Astrocyte (in vitro differentiated cells and primary cell): ENCODE measurements around the gene CRIM1. TPM values are rescaled to one million over a fixed set of nuclear protein-coding genes. Genes with fewer than 3 reads are reported as not detected.

Experiments
- DNase-seq: peaks from one replicate; pipeline ENCODE4 v3.0.0-alpha.2; 2010; ENCODE audit warnings: low read depth
- FAIRE-seq: peaks from 2 replicates; lab custom pipeline; 2011; peaks lifted over from hg19 to GRCh38; lab: Jason Lieb, UNC
- H2AFZ ChIP-seq: 2 replicates; pipeline ENCODE4 v1.6.0; 2012; ENCODE audit warnings: low read depth, low read length, inconsistent platforms
- H3K27ac ChIP-seq: 2 replicates; pipeline ENCODE4 v1.5.1; 2011; ENCODE audit warnings: low read depth, low read length, inconsistent platforms
- H3K27me3 ChIP-seq: 2 replicates; pipeline ENCODE4 v1.6.0; 2011; ENCODE audit warnings: low read length, inconsistent platforms; ENCODE audit not compliant: insufficient read depth
- H3K36me3 ChIP-seq: 2 replicates; pipeline ENCODE4 v1.5.1; 2011; ENCODE audit warnings: low read length, inconsistent platforms; ENCODE audit not compliant: insufficient read depth
- H3K4me1 ChIP-seq: 2 replicates; pipeline ENCODE4 v1.5.1; 2011; ENCODE audit warnings: low read length, inconsistent platforms; ENCODE audit not compliant: insufficient read depth
- H3K4me2 ChIP-seq: 2 replicates; pipeline ENCODE4 v1.6.0; 2012; ENCODE audit warnings: low read length, inconsistent platforms
- H3K4me3 ChIP-seq: 2 replicates; pipeline ENCODE4 v1.5.1; 2011; ENCODE audit warnings: low read depth, mild to moderate bottlenecking, low read length, inconsistent platforms; ENCODE audit not compliant: insufficient read depth
- H3K79me2 ChIP-seq: 2 replicates; pipeline ENCODE4 v1.6.0; 2012; ENCODE audit warnings: mild to moderate bottlenecking, low read length, inconsistent platforms; ENCODE audit not compliant: insufficient read depth
- H3K9ac ChIP-seq: 2 replicates; pipeline ENCODE4 v1.6.0; 2012; ENCODE audit warnings: mild to moderate bottlenecking, low read length, inconsistent platforms
- H3K9me3 ChIP-seq: 2 replicates; pipeline ENCODE4 v1.5.1; 2012; ENCODE audit warnings: low read depth, mild to moderate bottlenecking, low read length, inconsistent platforms; ENCODE audit not compliant: insufficient read depth
- H4K20me1 ChIP-seq: 2 replicates; pipeline ENCODE4 v1.6.0; 2012; ENCODE audit warnings: low read length, inconsistent platforms; ENCODE audit not compliant: insufficient read depth
- H3K27ac Mint-ChIP-seq: one replicate; pipeline ENCODE4 v1.8.0; 2021; ENCODE audit warnings: mild to moderate bottlenecking, mixed read lengths; ENCODE audit not compliant: unreplicated experiment
- H3K27me3 Mint-ChIP-seq: one replicate; pipeline ENCODE4 v1.8.0; 2021; ENCODE audit warnings: low read depth, mixed read lengths; ENCODE audit not compliant: unreplicated experiment
- H3K36me3 Mint-ChIP-seq: one replicate; pipeline ENCODE4 v1.8.0; 2021; ENCODE audit warnings: low read depth, mixed read lengths; ENCODE audit not compliant: unreplicated experiment
- H3K4me1 Mint-ChIP-seq: one replicate; pipeline ENCODE4 v1.8.0; 2021; ENCODE audit warnings: low read depth, mixed read lengths; ENCODE audit not compliant: unreplicated experiment
- H3K4me3 Mint-ChIP-seq: one replicate; pipeline ENCODE4 v1.8.0; 2021; ENCODE audit warnings: mild to moderate bottlenecking, moderate library complexity, mixed read lengths; ENCODE audit not compliant: unreplicated experiment
- H3K9me3 Mint-ChIP-seq: one replicate; pipeline ENCODE4 v1.8.0; 2021; ENCODE audit warnings: mild to moderate bottlenecking, mixed read lengths; ENCODE audit not compliant: unreplicated experiment
- CTCF ChIP-seq: IDR thresholded peaks from 2 replicates; pipeline ENCODE4 v1.5.1; 2011; ENCODE audit warnings: low read depth, mild to moderate bottlenecking, inconsistent platforms, low read length, moderate library complexity; ENCODE audit not compliant: insufficient read depth
- EZH2 ChIP-seq: IDR thresholded peaks from 2 replicates; pipeline ENCODE4 v1.6.1; 2012; ENCODE audit warnings: mild to moderate bottlenecking, low read length, inconsistent platforms; ENCODE audit not compliant: insufficient read depth
- total RNA-seq: library from RNA; stranded (reverse); gene quantifications from 2 replicates; pipeline ENCODE4 v1.2.1, GENCODE V29; 2021

CRIM1 gene
- total RNA-seq, 1 donor from 2014 or later, result 180 TPM

GRCh38 chr2:36359067-36359466 lies 3.5 kb downstream of the CRIM1 start:
- H3K27me3 ChIP-seq, result no peaks in the 10 kb centered on the region
- H4K20me1 ChIP-seq, result peaks cover 70% of the 10 kb centered on the region
- H3K4me3 Mint-ChIP-seq, result peak overlapping the region; percentile 99
- H3K36me3 ChIP-seq, result no peaks in the 10 kb centered on the region
- peak overlapping the region; percentile 98 for H3K4me3 ChIP-seq
- no peaks in the 10 kb centered on the region for H3K36me3 Mint-ChIP-seq
- H3K27me3 Mint-ChIP-seq, result no peaks in the 10 kb centered on the region
- peak overlapping the region; percentile 98 for H3K9ac ChIP-seq
- peak; percentile 14 for TF ChIP-seq CTCF
- TF ChIP-seq EZH2, result no peak
- H3K4me2 ChIP-seq, result peak overlapping the region; percentile 90
- H3K4me1 ChIP-seq, result peaks cover 50% of the 10 kb centered on the region
- peak overlapping the region; percentile 95 for H3K27ac ChIP-seq
- no peak overlapping the region for H2AFZ ChIP-seq
- peaks cover 49% of the 10 kb centered on the region for H3K4me1 Mint-ChIP-seq
- peak overlapping the region; percentile 97 for H3K27ac Mint-ChIP-seq
- peaks cover 93% of the 10 kb centered on the region for H3K79me2 ChIP-seq
- no peak for DNase-seq
- no peaks in the 10 kb centered on the region for H3K9me3 ChIP-seq
- H3K9me3 Mint-ChIP-seq, result no peaks in the 10 kb centered on the region
- FAIRE-seq, result no peak

- Mint-ChIP-seq H3K4me3 (peak overlapping the region; percentile 71), H3K36me3 (no peaks in the 10 kb centered on the region), H3K27me3 (no peaks in the 10 kb centered on the region), H3K4me1 (peaks cover 50% of the 10 kb centered on the region), H3K27ac (peak overlapping the region; percentile 81), H3K9me3 (no peaks in the 10 kb centered on the region)
- Histone ChIP-seq H3K4me2 (peak overlapping the region; percentile 90), H2AFZ (no peak overlapping the region), H3K4me3 (peak overlapping the region; percentile 98), H3K27ac (peak overlapping the region; percentile 62), H3K36me3 (no peaks in the 10 kb centered on the region), H3K9ac (peak overlapping the region; percentile 61), H3K79me2 (peaks cover 93% of the 10 kb centered on the region), H3K4me1 (peaks cover 46% of the 10 kb centered on the region), H3K9me3 (no peaks in the 10 kb centered on the region), H3K27me3 (no peaks in the 10 kb centered on the region), H4K20me1 (peaks cover 73% of the 10 kb centered on the region)
- DNase-seq, result no peak
- TF ChIP-seq CTCF (no peak), EZH2 (no peak)
- FAIRE-seq, result no peak
These were observed 4.5 kb downstream of the CRIM1 start for GRCh38 chr2:36360063-36360462.

GRCh38 chr2:36360834-36361233 lies 5.3 kb downstream of the CRIM1 start:
- FAIRE-seq, result no peak
- TF ChIP-seq EZH2 (no peak), CTCF (no peak)
- peaks cover 47% of the 10 kb centered on the region for H3K4me1 ChIP-seq
- Mint-ChIP-seq H3K4me3 (no peak overlapping the region), H3K27ac (no peak overlapping the region), H3K27me3 (no peaks in the 10 kb centered on the region), H3K9me3 (no peaks in the 10 kb centered on the region), H3K4me1 (peaks cover 56% of the 10 kb centered on the region), H3K36me3 (no peaks in the 10 kb centered on the region)
- H3K4me3 ChIP-seq, result peak overlapping the region; percentile 23
- peaks cover 79% of the 10 kb centered on the region for H4K20me1 ChIP-seq
- no peaks in the 10 kb centered on the region for H3K27me3 ChIP-seq
- H3K9ac ChIP-seq, result peak overlapping the region; percentile 61
- H2AFZ ChIP-seq, result no peak overlapping the region
- peak overlapping the region; percentile 90 for H3K4me2 ChIP-seq
- H3K9me3 ChIP-seq, result no peaks in the 10 kb centered on the region
- H3K27ac ChIP-seq, result peak overlapping the region; percentile 62
- no peak for DNase-seq
- H3K36me3 ChIP-seq, result no peaks in the 10 kb centered on the region
- H3K79me2 ChIP-seq, result peaks cover 98% of the 10 kb centered on the region
